ENCODE results near the gene NFATC3. TPM values are rescaled to one million over a fixed set of nuclear protein-coding genes. Genes with fewer than 3 reads are reported as not detected.

The NFATC3 gene
- total RNA-seq, 1 donor from 2014 or later: 152 TPM

- Mint-ChIP-seq H3K36me3 (ENCODE audit: low read depth) (peaks cover 40% of the 10 kb centered on the region), H3K4me1 (ENCODE audit: low read depth) (no peaks in the 10 kb centered on the region), H3K4me3 (no peak overlapping the region), H3K27me3 (ENCODE audit: insufficient read depth) (no peaks in the 10 kb centered on the region), H3K9me3 (no peaks in the 10 kb centered on the region), H3K27ac (no peak overlapping the region)
- intact Hi-C loops (cut with micrococcal nuclease): loop anchor here (5.0 kb wide), 1 partner anchor 36 kb away; no protein-coding TSS in a partner anchor
- DNase-seq (ENCODE audit: low spot score): no peak
Measured at GRCh38 chr16:68190736-68191510, 105.8 kb downstream of the NFATC3 start.

- Mint-ChIP-seq H3K27me3 (ENCODE audit: insufficient read depth) (no peaks in the 10 kb centered on the region), H3K27ac (no peak overlapping the region), H3K9me3 (no peaks in the 10 kb centered on the region), H3K4me1 (ENCODE audit: low read depth) (no peaks in the 10 kb centered on the region), H3K4me3 (no peak overlapping the region), H3K36me3 (ENCODE audit: low read depth) (peaks cover 30% of the 10 kb centered on the region)
- intact Hi-C loops (cut with micrococcal nuclease): loop anchor here (5.0 kb wide), 1 partner anchor 33 kb away; no protein-coding TSS in a partner anchor
- DNase-seq (ENCODE audit: low spot score): no peak
Measured at GRCh38 chr16:68194251-68194650, 109.1 kb downstream of the NFATC3 start.

GRCh38 chr16:68197250-68197649 lies 112.1 kb downstream of the NFATC3 start:
- Mint-ChIP-seq H3K27ac (no peak overlapping the region), H3K27me3 (ENCODE audit: insufficient read depth) (no peaks in the 10 kb centered on the region), H3K4me1 (ENCODE audit: low read depth) (peaks cover 8% of the 10 kb centered on the region), H3K9me3 (no peaks in the 10 kb centered on the region), H3K36me3 (ENCODE audit: low read depth) (peaks cover 23% of the 10 kb centered on the region), H3K4me3 (no peak overlapping the region)
- intact Hi-C loops (cut with micrococcal nuclease): no loop called here
- DNase-seq (ENCODE audit: low spot score): no peak

GRCh38 chr16:68200088-68200783 lies 115.1 kb downstream of the NFATC3 start:
- intact Hi-C loops (cut with micrococcal nuclease): no loop called here
- Mint-ChIP-seq H3K27me3 (ENCODE audit: insufficient read depth) (no peaks in the 10 kb centered on the region), H3K27ac (peak overlapping the region; percentile 56), H3K4me3 (no peak overlapping the region), H3K4me1 (ENCODE audit: low read depth) (peaks cover 8% of the 10 kb centered on the region), H3K36me3 (ENCODE audit: low read depth) (peaks cover 9% of the 10 kb centered on the region), H3K9me3 (no peaks in the 10 kb centered on the region)
- DNase-seq (ENCODE audit: low spot score): no peak

- Mint-ChIP-seq H3K4me3 (no peak overlapping the region), H3K27ac (no peak overlapping the region), H3K4me1 (ENCODE audit: low read depth) (peaks cover 8% of the 10 kb centered on the region), H3K9me3 (no peaks in the 10 kb centered on the region), H3K36me3 (ENCODE audit: low read depth) (peaks cover 10% of the 10 kb centered on the region), H3K27me3 (ENCODE audit: insufficient read depth) (no peaks in the 10 kb centered on the region)
- intact Hi-C loops (cut with micrococcal nuclease): no loop called here
- no peak for DNase-seq (ENCODE audit: low spot score)
Measured at GRCh38 chr16:68202091-68202519, 116.9 kb downstream of the NFATC3 start.

- H3K27me3 Mint-ChIP-seq (ENCODE audit: insufficient read depth): no peaks in the 10 kb centered on the region
- no peak overlapping the region for H3K27ac Mint-ChIP-seq
- no peaks in the 10 kb centered on the region for H3K9me3 Mint-ChIP-seq
- intact Hi-C loops (cut with micrococcal nuclease): no loop called here
- peaks cover 14% of the 10 kb centered on the region for H3K36me3 Mint-ChIP-seq (ENCODE audit: low read depth)
- H3K4me1 Mint-ChIP-seq (ENCODE audit: low read depth): peaks cover 18% of the 10 kb centered on the region
- H3K4me3 Mint-ChIP-seq: no peak overlapping the region
- no peak for DNase-seq (ENCODE audit: low spot score)
Measured at GRCh38 chr16:68206245-68206644, 121.1 kb downstream of the NFATC3 start.

- DNase-seq (ENCODE audit: low spot score): no peak
- Mint-ChIP-seq H3K4me1 (ENCODE audit: low read depth) (peaks cover 25% of the 10 kb centered on the region), H3K9me3 (no peaks in the 10 kb centered on the region), H3K36me3 (ENCODE audit: low read depth) (peaks cover 29% of the 10 kb centered on the region), H3K4me3 (no peak overlapping the region), H3K27ac (no peak overlapping the region), H3K27me3 (ENCODE audit: insufficient read depth) (no peaks in the 10 kb centered on the region)
- intact Hi-C loops (cut with micrococcal nuclease): loop anchor here (5.0 kb wide), 1 partner anchor 122 kb away; no protein-coding TSS in a partner anchor
Measured at GRCh38 chr16:68214726-68215125, 129.6 kb downstream of the NFATC3 start.

GRCh38 chr16:68215302-68215701 lies 130.1 kb downstream of the NFATC3 start:
- intact Hi-C loops (cut with micrococcal nuclease): no loop called here
- Mint-ChIP-seq H3K4me3 (no peak overlapping the region), H3K9me3 (no peaks in the 10 kb centered on the region), H3K27me3 (ENCODE audit: insufficient read depth) (no peaks in the 10 kb centered on the region), H3K27ac (no peak overlapping the region), H3K4me1 (ENCODE audit: low read depth) (peaks cover 25% of the 10 kb centered on the region), H3K36me3 (ENCODE audit: low read depth) (peaks cover 34% of the 10 kb centered on the region)
- DNase-seq (ENCODE audit: low spot score): no peak

- intact Hi-C loops (cut with micrococcal nuclease): no loop called here
- DNase-seq (ENCODE audit: low spot score): no peak
- peaks cover 34% of the 10 kb centered on the region for H3K36me3 Mint-ChIP-seq (ENCODE audit: low read depth)
- no peaks in the 10 kb centered on the region for H3K9me3 Mint-ChIP-seq
- no peaks in the 10 kb centered on the region for H3K27me3 Mint-ChIP-seq (ENCODE audit: insufficient read depth)
- H3K27ac Mint-ChIP-seq: no peak overlapping the region
- no peak overlapping the region for H3K4me3 Mint-ChIP-seq
- peaks cover 19% of the 10 kb centered on the region for H3K4me1 Mint-ChIP-seq (ENCODE audit: low read depth)
Measured at GRCh38 chr16:68216240-68216639, 131.1 kb downstream of the NFATC3 start.

GRCh38 chr16:68217506-68217905 lies 132.3 kb downstream of the NFATC3 start:
- Mint-ChIP-seq H3K4me3 (no peak overlapping the region), H3K27me3 (ENCODE audit: insufficient read depth) (no peaks in the 10 kb centered on the region), H3K27ac (peak overlapping the region; percentile 44), H3K4me1 (ENCODE audit: low read depth) (peaks cover 6% of the 10 kb centered on the region), H3K36me3 (ENCODE audit: low read depth) (peaks cover 38% of the 10 kb centered on the region), H3K9me3 (no peaks in the 10 kb centered on the region)
- intact Hi-C loops (cut with micrococcal nuclease): no loop called here
- DNase-seq (ENCODE audit: low spot score): no peak

- H3K9me3 Mint-ChIP-seq: no peaks in the 10 kb centered on the region
- H3K36me3 Mint-ChIP-seq (ENCODE audit: low read depth): peaks cover 34% of the 10 kb centered on the region
- H3K27ac Mint-ChIP-seq: no peak overlapping the region
Measured at GRCh38 chr16:68219725-68220351, 134.7 kb downstream of the NFATC3 start.

GRCh38 chr16:68223072-68223471 lies 137.9 kb downstream of the NFATC3 start:
- no peak overlapping the region for H3K27ac Mint-ChIP-seq
- no peak overlapping the region for H3K4me3 Mint-ChIP-seq
- DNase-seq (ENCODE audit: low spot score): no peak
- intact Hi-C loops (cut with micrococcal nuclease): no loop called here
- H3K36me3 Mint-ChIP-seq (ENCODE audit: low read depth): peaks cover 43% of the 10 kb centered on the region
- H3K9me3 Mint-ChIP-seq: no peaks in the 10 kb centered on the region
- H3K4me1 Mint-ChIP-seq (ENCODE audit: low read depth): peaks cover 31% of the 10 kb centered on the region
- no peaks in the 10 kb centered on the region for H3K27me3 Mint-ChIP-seq (ENCODE audit: insufficient read depth)

More at GRCh38 chr16:68219725-68220351, 134.7 kb downstream of the NFATC3 start:
- Mint-ChIP-seq H3K27me3 (ENCODE audit: insufficient read depth) (no peaks in the 10 kb centered on the region), H3K4me1 (ENCODE audit: low read depth) (peaks cover under 1% of the 10 kb centered on the region), H3K4me3 (no peak overlapping the region)
- DNase-seq (ENCODE audit: low spot score): no peak
- intact Hi-C loops (cut with micrococcal nuclease): no loop called here

GRCh38 chr16:68226116-68226515 lies 140.9 kb downstream of the NFATC3 start:
- peaks cover 38% of the 10 kb centered on the region for H3K36me3 Mint-ChIP-seq (ENCODE audit: low read depth)
- intact Hi-C loops (cut with micrococcal nuclease): loop anchor here (5.0 kb wide), 1 partner anchor 34 kb away; no protein-coding TSS in a partner anchor
- no peaks in the 10 kb centered on the region for H3K27me3 Mint-ChIP-seq (ENCODE audit: insufficient read depth)
- H3K4me3 Mint-ChIP-seq: no peak overlapping the region
- H3K27ac Mint-ChIP-seq: peak overlapping the region; percentile 21
- peaks cover 45% of the 10 kb centered on the region for H3K4me1 Mint-ChIP-seq (ENCODE audit: low read depth)
- H3K9me3 Mint-ChIP-seq: no peaks in the 10 kb centered on the region
- DNase-seq (ENCODE audit: low spot score): no peak
